ENCODE data around the gene GP1BA. TPM values are rescaled to one million over a fixed set of nuclear protein-coding genes. Genes with fewer than 3 reads are reported as not detected.

The GP1BA gene
- total and polyA plus RNA-seq, 10 of the 15 experiments (the other 5 are each of a cell fraction or from before 2014, with no cell fraction given) = 0.04 to 0.67 (median 0.28) TPM; not detected in 1

DNA sequence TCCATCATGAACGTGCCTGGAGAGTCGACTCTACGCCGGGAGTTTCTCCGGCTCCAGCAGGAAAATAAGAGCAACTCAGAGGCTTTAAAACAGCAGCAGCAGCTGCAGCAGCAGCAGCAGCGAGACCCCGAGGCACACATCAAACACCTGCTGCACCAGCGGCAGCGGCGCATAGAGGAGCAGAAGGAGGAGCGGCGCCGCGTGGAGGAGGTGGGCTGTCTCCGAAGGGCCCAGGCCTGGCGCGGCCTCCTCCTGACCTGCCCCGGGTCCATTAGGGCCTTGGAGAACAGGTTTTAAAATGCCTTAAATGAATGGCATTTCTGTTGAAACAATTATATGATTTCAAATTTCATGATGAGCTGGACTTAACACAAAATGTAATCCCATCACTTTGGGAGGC is 44.5 kb upstream of the GP1BA start (continued):
- TF ChIP-seq, protein P1, sequence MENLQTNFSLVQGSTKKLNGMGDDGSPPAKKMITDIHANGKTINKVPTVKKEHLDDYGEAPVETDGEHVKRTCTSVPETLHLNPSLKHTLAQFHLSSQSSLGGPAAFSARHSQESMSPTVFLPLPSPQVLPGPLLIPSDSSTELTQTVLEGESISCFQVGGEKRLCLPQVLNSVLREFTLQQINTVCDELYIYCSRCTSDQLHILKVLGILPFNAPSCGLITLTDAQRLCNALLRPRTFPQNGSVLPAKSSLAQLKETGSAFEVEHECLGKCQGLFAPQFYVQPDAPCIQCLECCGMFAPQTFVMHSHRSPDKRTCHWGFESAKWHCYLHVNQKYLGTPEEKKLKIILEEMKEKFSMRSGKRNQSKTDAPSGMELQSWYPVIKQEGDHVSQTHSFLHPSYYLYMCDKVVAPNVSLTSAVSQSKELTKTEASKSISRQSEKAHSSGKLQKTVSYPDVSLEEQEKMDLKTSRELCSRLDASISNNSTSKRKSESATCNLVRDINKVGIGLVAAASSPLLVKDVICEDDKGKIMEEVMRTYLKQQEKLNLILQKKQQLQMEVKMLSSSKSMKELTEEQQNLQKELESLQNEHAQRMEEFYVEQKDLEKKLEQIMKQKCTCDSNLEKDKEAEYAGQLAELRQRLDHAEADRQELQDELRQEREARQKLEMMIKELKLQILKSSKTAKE (IDR thresholded peaks at IDR 0.05; ENCODE audit: low read depth, poor library complexity, severe bottlenecking) = no peak
- no peak for TF ChIP-seq ZNF207 (IDR thresholded peaks at IDR 0.05; ENCODE audit: borderline replicate concordance)

DNA sequence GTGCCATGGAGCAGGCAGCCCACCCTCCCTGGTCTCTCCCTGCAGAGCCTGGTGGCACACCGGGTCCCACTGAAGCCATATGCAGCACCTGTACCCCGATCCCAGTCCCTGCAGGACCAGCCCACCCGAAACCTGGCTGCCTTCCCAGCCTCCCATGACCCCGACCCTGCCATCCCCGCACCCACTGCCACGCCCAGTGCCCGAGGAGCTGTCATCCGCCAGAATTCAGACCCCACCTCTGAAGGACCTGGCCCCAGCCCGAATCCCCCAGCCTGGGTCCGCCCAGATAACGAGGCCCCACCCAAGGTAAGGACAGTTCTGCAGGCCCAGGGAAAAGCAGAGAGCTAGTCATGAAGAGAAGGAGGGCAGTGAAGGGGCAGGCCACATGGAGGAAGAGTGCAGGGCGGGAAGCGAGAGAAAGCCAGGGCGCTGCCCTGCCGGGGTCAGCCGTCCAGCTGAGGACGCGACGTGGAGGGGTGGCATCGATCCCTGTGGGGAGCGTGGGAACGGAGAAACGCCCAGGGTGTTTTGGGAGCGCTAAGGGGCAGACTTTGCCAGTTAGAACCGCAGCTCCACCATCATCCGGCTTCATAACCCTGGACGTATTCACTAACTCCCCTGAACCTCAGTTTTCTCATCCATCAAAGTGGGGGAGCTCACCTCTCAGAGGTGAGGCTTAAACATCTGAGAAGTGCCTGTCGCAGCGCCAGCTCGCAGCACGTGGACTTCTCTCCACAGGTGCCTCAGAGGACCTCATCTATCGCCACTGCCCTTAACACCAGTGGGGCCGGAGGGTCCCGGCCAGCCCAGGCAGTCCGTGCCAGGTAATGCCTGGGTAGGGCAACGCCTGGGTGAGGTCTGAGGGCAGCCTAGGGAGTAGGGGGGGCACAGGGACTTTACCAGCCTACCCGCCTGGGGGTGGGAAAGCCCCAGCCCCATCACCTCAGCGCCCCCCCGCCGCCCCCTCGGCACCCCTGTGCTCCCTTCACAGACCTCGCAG is 40.4 kb upstream of the GP1BA start:
- no peak for ATAC-seq
- BruUV-seq (replicated peaks) = no TSS peak
- CTCF ChIA-PET = interaction anchor here (1.0 to 1.7 kb wide), 3 partner anchors 85 to 325 kb away, joined by 3 to 5 read pairs (median 4); partner anchors contain the start of genes ARRB2 and PLD2
- Histone ChIP-seq H3K4me3 (no peak overlapping the region), H3K27me3 (replicated peaks in 1 of 2; ENCODE audit: control insufficient read depth in 2 of 2, insufficient read depth in 2 of 2, low read length in 1 of 2) (no peaks in the 10 kb centered on the region), H3K9me3 (replicated peaks; ENCODE audit: control insufficient read depth, insufficient read depth, low read length) (no peaks in the 10 kb centered on the region), H2AFZ (ENCODE audit: control insufficient read depth, low read depth, low read length) (no peak overlapping the region), H3K27ac (ENCODE audit: control insufficient read depth, insufficient read depth) (no peak overlapping the region), H3K36me3 (ENCODE audit: control insufficient read depth in 2 of 2, insufficient read depth in 2 of 2, low read length in 1 of 2) (peaks cover 6 to 29% of the 10 kb centered on the region in 2 experiments; a peak in 3 of 4 replicates), H3K9ac (ENCODE audit: control insufficient read depth, insufficient read depth, low read length) (no peak overlapping the region), H3K79me2 (ENCODE audit: control insufficient read depth, insufficient read depth, low read length) (no peaks in the 10 kb centered on the region), H3K4me2 (ENCODE audit: control insufficient read depth, insufficient read depth) (no peak overlapping the region), H4K20me1 (ENCODE audit: control insufficient read depth, insufficient read depth) (peaks cover 2% of the 10 kb centered on the region; the same call in 1 of the 2 replicates), H3K4me1 (ENCODE audit: control insufficient read depth, insufficient read depth, low read length) (no peaks in the 10 kb centered on the region)
- no peak for DNase-seq (ENCODE audit: low read depth, low spot score)
- RAD21 ChIA-PET (ENCODE audit: unreplicated experiment) = interaction anchor here (0.6 to 4.0 kb wide), 2 partner anchors 182 to 342 kb away, joined by 3 to 13 read pairs; partner anchors contain the start of gene ARRB2
- POLR2A ChIA-PET = no interaction called here
- SMC1A ChIA-PET (ENCODE audit: uncharacterized antibody, unreplicated experiment) = no interaction called here
- TF ChIP-seq POLR2A (IDR thresholded peaks at IDR 0.05; ENCODE audit: low read depth, low read length) = peak; percentile 38; the same call in 1 of the 2 replicates
- TF ChIP-seq RAD51 (IDR thresholded peaks at IDR 0.05) = no peak
- in situ Hi-C loops (cut with MboI) (no loop called here), intact Hi-C loops (cut with micrococcal nuclease; ENCODE audit: unreplicated experiment) (no loop called here)
- no peak for FAIRE-seq
- WGBS (ENCODE audit: insufficient coverage, insufficient replicate concordance, low lambda C conversion rate, missing lambda C conversion rate) = 89% methylated on average over 39 of the region's 42 CpGs
